HG02885 (cell line): ENCODE data around the gene TMEM54.

Source experiments
- ATAC-seq: cut with Tn5 transposase; IDR thresholded peaks from one replicate; pipeline ENCODE4 v1.9.1; 2021; ENCODE audit warnings: mild to moderate bottlenecking; ENCODE audit not compliant: unreplicated experiment, poor library complexity

TMEM54 gene, protein sequence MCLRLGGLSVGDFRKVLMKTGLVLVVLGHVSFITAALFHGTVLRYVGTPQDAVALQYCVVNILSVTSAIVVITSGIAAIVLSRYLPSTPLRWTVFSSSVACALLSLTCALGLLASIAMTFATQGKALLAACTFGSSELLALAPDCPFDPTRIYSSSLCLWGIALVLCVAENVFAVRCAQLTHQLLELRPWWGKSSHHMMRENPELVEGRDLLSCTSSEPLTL

DNA sequence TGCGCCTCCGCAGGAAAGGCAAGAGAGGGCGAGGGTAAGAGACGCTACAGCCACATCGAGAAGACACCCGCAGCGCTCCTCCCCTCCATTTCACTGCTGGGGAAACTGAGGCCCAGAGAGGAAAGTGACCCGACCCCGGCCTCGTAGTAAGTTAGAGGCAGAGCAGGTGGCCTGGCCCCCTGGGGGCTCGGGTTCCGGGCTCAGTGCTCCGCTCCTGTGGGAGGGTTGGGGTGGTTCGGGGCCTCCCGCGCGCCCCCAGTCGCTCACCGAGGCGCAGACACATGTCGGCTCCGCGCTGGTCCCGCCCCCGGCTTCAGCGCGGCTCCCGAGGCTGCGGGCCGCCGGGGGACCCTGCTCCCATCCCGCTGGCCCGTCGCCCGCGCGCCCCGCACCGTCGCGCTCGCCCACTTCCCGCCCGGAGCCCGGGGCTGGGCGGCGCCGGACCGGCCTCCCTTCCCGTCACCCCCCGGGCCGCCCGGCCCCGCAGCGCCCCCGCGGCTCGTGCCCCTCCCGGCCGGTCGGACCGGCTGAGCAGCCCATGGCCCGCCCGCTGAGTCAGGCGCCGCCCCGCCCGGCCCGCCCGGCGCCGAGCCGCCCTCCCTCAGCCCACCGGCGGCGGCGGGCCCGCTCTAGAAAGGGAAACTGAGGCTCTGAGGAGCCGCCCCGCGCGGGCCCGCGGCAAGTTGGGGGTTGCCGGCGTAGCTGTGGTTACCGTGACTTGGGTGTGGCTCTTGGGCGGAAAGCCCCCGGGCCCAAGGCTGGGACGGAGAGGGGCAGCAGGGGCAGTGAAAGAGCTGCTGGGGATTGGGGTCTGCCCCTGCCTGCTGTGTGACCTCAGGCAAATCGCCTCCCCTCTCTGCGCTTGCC is at the start of gene TMEM54:
TSS of gene TMEM54 (minus strand) at position 434 of the 867 bp plus-strand sequence. CDS start at position 283, 151 bp downstream.
- no peak for ATAC-seq

GRCh38 chr1:32949519-32949918 is 48.3 kb upstream of the TMEM54 start:
- no peak for ATAC-seq

GRCh38 chr1:32948905-32949304 is 47.7 kb upstream of the TMEM54 start:
- ATAC-seq, result no peak

GRCh38 chr1:32948390-32948722 is 47.2 kb upstream of the TMEM54 start:
- no peak for ATAC-seq

- ATAC-seq, result no peak
These were observed 46.6 kb upstream of the TMEM54 start for GRCh38 chr1:32947669-32948389.

- no peak for ATAC-seq
These were observed 45.2 kb upstream of the TMEM54 start for GRCh38 chr1:32946413-32946812.

DNA sequence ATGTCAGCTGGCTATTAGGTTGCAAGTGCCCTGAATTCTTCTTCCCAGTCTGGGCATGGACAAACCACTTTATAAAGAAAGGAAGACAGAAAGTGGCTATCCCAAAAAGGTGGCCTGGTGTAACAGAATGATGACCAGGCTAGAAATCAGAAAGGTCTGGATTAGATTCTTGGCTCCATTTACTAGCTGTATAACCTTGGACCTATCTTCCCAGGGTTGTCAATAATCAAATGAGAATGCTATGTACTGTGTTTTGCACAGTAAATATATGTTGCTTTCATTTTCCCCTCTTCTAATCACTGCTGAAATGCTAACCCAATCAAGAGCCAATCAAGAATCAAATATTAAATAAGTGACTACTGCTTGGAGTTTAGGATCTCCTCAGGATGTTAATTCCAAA is 43.0 kb upstream of the TMEM54 start:
- ATAC-seq, result no peak

DNA sequence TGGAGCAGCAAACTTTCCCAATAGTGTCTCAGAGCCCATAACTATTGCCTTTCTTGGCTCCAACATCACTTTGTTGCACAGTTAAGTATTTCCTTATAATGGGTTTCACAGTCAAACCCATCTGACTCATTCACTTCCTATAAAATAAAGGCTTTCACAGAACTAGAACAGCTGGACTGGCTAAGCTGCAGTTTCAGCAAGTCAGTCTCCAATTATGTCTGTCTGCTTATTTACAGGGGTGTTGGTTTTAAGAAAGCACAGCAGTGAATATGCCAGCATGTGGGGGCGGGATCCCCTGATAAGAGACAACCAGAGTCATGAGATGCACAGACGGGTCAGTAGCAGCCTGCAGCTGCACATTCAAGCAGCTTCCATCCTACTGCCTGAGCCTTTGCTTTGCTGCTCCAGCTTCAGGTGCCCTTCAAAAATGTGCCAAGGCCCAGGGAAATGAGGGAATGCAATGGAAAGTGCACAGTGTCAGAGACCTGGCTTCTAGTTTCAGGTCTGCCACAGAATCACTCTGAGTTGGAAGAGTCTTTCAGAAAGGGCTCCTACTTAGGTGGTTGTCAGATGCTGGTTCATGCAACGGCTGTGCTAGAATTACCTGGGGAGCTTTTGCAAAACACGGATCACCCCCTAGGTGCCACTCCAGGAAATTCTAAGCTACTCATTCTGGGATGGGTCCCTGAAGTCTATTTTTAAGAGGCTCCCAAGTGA is 38.6 kb upstream of the TMEM54 start:
- ATAC-seq, result no peak

GRCh38 chr1:32937061-32937460 is 35.9 kb upstream of the TMEM54 start:
- ATAC-seq, result no peak

DNA sequence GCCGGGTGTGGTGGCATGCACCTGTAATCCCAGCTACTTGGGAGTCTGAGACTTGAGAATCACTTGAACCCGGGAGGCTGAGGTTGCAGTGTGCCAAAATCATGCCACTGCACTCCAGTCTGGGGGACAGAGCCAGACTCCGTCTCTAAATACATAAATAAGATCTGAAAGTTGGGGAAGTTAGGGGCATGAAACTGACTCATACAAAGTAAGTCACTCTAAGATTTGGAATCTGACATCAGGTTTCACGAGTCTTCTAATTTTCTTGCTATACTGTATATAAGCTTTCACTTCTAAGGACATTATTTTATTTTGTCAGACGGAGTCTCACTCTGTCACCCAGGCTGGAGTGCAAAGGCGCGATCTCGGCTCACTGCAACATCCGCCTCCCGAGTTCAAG is 33.3 kb upstream of the TMEM54 start:
- no peak for ATAC-seq

DNA sequence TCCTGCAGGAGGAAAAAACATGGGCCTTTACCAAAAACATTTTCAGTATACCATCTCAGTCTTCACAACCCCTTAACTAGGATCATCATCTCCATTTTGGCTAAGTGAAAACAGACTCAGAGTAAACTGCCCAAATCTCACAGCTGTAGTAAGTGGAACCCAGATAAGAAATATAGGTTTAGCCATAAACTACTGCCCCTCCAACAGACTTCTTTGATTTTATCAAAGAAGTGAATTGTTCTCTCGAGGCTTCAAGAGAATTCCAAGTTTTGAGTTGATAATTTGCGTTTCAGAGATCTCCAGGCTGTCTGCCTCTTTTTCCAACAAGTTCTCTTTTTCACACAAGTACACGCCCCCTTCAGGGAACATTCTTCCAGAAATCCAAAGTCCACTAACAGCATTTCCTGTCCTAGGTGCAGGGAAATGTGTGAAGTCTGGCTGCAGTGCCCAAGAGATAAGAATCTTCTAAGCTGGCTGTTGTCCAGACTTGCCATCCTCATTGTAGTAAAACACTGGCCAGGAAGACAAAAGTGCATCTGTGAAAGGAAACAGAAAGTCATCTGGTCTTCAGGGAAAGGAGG is 32.6 kb upstream of the TMEM54 start:
- ATAC-seq, result no peak

DNA sequence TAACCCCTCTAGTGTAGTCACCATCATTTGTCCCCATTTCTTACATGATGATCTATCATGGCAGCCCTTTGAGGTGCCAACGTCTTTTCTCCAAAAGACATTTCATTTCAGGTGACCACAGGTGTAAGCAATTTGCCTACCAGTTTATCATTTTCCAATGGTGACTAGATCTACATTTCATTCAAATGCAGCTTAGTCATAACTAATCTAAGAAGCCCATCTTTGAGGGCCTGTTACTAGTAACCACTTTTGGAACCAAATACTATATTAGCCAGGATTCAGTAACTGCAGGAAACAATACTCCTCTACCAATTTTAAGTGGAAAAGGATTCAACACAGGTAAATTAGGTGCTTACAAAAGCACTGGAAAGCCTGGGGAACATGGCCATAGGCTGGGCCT is 30.6 kb upstream of the TMEM54 start:
- ATAC-seq, result no peak

DNA sequence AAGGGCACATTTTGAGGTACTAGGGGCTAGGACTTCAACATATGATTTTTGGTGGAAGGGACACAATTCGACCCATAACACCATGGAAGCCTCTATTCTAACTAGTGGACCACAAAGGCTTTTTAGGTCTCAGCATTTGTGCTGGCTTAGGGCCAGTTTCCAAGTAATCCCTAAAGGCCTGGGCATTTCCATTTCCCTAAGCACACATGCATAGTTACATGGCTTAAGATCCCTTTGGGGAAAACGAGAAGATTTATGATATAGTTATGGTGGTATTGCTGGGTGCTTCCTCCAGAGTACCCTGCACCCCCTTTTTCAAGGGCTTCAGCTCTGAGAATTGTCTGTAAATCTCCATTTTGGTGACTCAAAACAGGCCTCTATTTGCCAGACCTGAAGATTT is 28.2 kb upstream of the TMEM54 start:
- no peak for ATAC-seq

DNA sequence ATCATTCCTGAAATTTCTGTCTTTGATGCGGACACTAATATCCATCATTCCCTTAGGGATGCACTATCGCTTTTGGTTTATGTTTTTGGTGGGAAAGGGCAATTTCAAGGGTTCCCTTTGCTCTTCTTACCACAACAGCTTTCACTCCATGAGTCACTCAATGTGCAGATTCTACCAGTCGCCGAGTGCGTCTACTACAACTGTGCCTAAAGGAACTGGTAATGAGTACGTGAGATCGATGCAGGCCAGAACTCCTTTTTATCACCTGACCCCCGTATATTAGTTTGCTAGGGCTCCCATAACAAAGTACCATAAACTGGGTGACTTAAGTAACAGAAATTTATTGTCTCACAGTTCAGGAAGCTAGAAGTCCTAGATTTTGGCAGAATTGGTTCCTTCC is 27.5 kb upstream of the TMEM54 start:
- no peak for ATAC-seq

DNA sequence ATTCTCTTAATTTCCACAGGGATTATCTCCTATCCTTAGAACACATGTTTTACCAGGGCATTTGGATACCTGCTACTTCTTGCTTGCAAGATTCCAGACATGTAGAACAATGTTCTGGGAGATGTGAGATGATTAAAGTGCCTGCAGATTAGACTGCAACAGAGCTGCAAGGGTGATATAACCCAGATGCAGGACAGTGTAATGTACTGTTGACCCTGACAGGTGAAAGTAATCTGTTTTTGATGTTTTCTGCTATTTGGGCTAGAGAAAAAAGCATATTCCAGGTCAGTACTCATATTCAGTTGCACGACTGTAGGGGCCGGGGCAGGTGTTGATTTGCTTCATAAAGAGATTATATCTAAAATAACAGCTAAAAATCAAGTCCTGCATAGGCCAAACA is 27.1 kb upstream of the TMEM54 start:
- ATAC-seq, result no peak

GRCh38 chr1:32927441-32927840 is 26.3 kb upstream of the TMEM54 start:
- no peak for ATAC-seq

GRCh38 chr1:32926562-32926961 is 25.4 kb upstream of the TMEM54 start:
- ATAC-seq, result no peak

GRCh38 chr1:32925403-32926162 is 24.4 kb upstream of the TMEM54 start:
- ATAC-seq, result no peak

DNA sequence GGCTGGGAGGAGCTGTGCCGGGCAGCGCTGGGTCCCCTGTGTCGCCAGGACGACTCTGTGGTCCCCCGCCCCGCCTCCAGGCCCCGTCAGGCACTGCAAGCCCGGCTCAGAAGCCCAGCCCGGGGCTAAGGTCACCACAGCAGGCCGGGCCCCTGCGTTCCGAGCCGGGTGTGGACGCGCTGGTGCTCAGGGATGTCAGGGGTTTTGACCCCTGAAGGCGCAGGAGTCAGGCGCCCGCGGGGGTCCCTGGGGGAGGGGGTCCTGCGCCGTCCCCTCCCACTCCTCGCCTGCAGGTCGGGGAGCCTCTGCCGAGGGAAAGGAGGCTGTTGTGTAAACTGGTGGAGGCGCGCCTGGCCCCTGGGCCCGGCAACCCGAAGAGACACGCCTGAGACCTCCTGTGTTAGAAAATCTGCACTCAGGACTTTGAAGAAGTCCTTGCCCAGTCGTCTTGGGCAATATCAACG is 23.7 kb upstream of the TMEM54 start:
- ATAC-seq, result no peak

GRCh38 chr1:32920833-32921232 is 19.6 kb upstream of the TMEM54 start:
- no peak for ATAC-seq
